GM12875 (cell line): ENCODE measurements around the gene CFAP410.
"Not testable (repeated sequence)": the region's sequence is repeated elsewhere in the genome, so short reads cannot be mapped to it uniquely, and the experiment has no call there.

Experiments used
- H3K4me3 ChIP-seq: one replicate; pipeline ENCODE4 v1.5.1; 2011; ENCODE audit warnings: low read depth, low read length, control low read depth
- CTCF ChIP-seq: IDR thresholded peaks from 2 replicates; pipeline ENCODE4 v1.5.1; 2011; ENCODE audit warnings: low read depth, mild to moderate bottlenecking, control low read depth, inconsistent platforms, low read length, moderate library complexity, borderline replicate concordance; ENCODE audit not compliant: insufficient read depth

CFAP410 gene

GRCh38 chr21:44349847-44350772 is 10.9 kb upstream of the CFAP410 start:
- no peak overlapping the region for H3K4me3 ChIP-seq
- TF ChIP-seq CTCF, result no peak

- no peak for TF ChIP-seq CTCF
- no peak overlapping the region for H3K4me3 ChIP-seq
Observed at GRCh38 chr21:44349416-44349846, 10.2 kb upstream of the CFAP410 start.

GRCh38 chr21:44348861-44349260 is 9.7 kb upstream of the CFAP410 start:
- TF ChIP-seq CTCF, result no peak
- H3K4me3 ChIP-seq, result no peak overlapping the region

GRCh38 chr21:44347911-44348451 is 8.8 kb upstream of the CFAP410 start:
- H3K4me3 ChIP-seq, result no peak overlapping the region
- no peak for TF ChIP-seq CTCF

GRCh38 chr21:44345495-44345894 is 6.3 kb upstream of the CFAP410 start:
- no peak for TF ChIP-seq CTCF
- no peak overlapping the region for H3K4me3 ChIP-seq

GRCh38 chr21:44344541-44345183 is 5.5 kb upstream of the CFAP410 start:
- H3K4me3 ChIP-seq, result no peak overlapping the region
- no peak for TF ChIP-seq CTCF

GRCh38 chr21:44342981-44343380 is 3.8 kb upstream of the CFAP410 start:
- not testable (repeated sequence) for H3K4me3 ChIP-seq

- not testable (repeated sequence) for H3K4me3 ChIP-seq
Observed at GRCh38 chr21:44341726-44342458, 2.7 kb upstream of the CFAP410 start.
